Activated CD4-positive, CD25-positive, alpha-beta regulatory T cell treated with anti-CD3 and anti-CD28 coated beads, Interleukin-2, amount 50 U/mL, for 24 hours (primary cell): Measurements from ENCODE around the gene PLCB4.

Experiments
- ATAC-seq, 2 donors: fragments of 150-1000 bp; cut with Tn5 transposase; one replicate each; pipeline ENCODE4 v1.10.0; 2021; ENCODE audit warnings: mild to moderate bottlenecking in 1 of 2, moderate library complexity in 1 of 2

PLCB4 gene

DNA sequence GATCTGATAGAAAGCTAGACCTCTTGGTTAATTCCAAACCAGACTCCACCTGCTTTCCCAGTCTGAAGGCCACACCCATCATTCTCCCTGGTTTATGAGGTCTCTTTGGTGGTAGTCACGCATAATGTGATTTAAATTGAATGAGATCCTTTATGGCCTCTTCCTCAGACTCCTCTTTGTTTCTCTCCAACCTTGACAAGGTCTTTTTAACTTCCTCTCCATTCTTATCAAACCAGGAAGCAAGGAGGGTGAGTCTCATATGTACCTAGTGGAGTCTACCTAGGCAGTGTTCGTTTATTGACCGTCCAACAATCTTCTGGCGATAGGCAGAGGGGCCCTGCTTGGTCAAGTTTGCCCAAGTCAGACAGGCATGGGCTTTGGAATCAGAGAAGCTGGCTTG is 261.3 kb downstream of the PLCB4 start:
- no peak for ATAC-seq

GRCh38 chr20:9331707-9332435 is 263.0 kb downstream of the PLCB4 start:
- ATAC-seq, result no peak

DNA sequence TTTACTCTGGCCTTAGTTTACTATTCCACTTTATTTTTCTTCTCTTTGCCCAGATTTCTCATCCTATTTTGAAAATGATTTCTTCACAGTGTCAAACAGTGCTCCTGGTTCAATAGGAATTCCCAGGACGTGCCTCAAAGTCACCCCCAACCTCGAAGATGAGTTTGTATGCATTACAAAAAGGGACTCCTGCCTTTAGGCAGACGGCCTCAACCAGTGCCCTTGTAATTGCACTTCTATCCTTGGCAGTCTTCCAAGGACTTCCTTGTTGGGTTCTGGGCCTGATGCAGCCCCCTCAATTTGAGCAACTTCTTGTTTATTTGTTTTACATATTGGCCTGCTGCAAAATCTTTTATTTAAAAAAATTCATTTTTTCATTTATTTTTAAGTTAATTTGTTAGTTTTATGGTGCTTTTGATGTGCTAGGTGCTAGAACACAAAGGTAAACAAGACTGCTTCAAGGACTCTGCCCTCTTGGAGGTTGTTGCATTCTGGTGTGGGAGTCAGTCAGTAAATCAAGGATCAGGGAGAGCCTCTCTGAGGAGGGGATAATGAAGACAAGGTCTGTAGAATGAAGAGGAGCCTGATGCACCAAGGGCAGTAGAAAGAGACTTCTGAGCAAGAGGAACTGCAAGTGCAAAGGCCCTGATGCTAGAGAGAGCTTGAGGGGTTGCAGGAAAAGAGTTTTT is 264.0 kb downstream of the PLCB4 start:
- no peak for ATAC-seq

- ATAC-seq, result no peak
Observed at GRCh38 chr20:9334866-9335265, 266.0 kb downstream of the PLCB4 start.

DNA sequence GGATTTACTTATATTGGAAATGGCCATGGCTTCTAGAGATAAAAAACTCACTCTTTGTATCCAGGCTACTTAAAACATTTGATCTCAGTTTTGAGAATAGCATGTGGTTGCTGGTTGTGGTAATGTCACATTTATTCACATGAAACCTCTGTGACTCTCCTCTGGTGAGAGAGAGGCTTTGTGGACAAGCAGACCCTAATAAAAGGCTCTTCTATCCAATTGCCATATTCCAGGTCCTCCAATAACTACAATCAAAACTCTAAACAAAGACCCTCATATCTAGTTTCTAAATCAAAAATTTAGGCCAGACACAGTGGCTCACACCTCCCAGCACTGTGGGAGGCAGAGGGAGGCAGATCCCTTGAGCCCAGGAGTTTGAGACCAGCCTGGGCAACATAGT is 269.2 kb downstream of the PLCB4 start:
- ATAC-seq, result no peak

DNA sequence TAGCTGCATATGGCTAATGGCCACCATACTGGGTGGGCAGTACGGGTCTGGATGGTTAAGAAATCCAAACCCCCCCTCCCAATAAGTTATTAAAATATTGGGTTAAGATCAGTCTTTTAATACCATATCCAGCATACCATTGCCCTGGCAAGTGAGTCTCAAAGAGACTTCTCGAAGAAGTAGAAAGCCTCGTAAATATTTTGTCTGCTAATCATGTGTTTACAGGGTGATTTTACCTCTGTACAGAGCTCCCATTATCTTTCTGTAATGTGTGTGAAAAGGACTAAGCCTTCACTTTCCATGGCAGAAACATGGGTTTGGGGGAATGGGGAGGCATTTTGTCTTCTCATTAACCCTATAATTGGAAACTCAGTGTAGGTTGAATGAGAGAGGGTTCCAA is 270.8 kb downstream of the PLCB4 start:
- ATAC-seq, result no peak

- no peak for ATAC-seq
Observed at GRCh38 chr20:9342651-9343050, 273.8 kb downstream of the PLCB4 start.

- ATAC-seq, result no peak
Observed at GRCh38 chr20:9344083-9344920, 275.4 kb downstream of the PLCB4 start.

- no peak for ATAC-seq
Observed at GRCh38 chr20:9348316-9348715, 279.4 kb downstream of the PLCB4 start.

DNA sequence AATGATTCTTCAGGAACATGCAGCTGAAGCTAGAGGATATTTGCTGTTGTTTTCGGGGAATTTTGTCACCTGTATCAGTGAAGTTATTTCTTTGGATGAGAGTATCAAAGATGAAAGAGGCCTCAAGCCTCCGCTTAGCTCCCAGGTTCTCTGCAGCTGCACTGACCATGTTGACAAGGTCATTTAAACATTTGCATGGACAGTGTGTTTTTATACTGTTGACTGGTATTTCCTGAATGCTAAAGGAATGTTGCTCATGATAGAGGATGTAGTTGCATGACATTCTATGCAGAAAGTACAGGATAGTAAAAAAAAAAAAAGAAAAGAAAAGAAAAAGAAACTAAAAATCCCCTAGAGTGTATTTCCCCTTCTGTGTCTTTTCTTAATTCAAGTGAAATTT is 279.9 kb downstream of the PLCB4 start:
- no peak for ATAC-seq

- no peak for ATAC-seq
Observed at GRCh38 chr20:9349249-9349648, 280.4 kb downstream of the PLCB4 start.

DNA sequence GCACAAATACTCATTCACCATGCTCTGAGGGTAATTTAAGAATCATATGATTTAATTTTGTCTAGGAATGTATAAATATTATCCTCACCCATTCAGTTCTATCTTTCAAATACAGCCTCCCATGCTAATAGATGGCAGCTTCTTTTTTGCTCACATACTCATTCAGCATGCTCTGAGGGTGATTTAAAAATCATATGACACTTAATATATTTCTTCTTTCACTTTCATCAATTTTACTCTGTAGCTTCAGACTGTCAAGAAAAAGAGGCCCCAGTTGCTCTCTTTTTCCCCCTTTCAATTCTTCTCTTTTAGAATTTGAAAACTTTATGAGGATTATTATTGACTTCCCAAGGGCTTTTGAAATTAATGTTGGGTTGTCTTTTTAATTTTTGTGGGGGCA is 283.9 kb downstream of the PLCB4 start:
- no peak for ATAC-seq

DNA sequence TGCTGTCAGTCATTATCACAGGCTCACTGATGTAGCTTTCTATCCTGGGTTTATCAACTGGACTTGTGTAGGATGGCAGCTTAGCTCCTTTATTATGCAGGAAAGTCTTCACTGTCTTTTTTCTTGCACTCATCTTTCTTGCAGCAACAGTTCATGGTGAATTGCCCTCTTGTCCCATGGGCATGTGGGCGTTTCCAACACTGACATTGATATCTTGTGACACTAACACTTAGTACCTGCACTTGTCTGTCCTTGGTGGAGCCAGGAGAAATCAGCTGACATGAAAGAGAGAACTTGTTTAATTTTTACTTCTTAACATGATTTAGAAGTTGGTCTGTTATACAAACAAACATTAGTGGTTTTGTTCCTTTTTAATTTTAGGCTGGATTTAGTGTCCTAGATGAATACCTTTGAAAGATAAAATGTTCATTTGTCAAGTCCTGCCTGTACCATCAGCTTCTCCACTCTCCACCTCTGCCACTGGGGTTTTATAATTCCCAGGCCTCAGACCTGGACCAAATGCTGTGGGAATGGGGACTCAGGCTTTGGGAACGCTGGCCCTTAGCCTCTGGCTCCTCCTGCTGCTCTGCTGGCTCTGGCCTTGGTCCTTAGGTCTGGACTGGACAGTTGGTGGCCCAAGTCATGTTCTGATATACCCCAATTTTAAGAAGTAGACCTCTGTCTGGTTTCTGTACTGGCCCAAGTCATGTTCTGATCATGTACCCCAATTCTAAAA is 284.5 kb downstream of the PLCB4 start:
- ATAC-seq, result no peak

- no peak for ATAC-seq
Observed at GRCh38 chr20:9353916-9354276, 285.0 kb downstream of the PLCB4 start.

DNA sequence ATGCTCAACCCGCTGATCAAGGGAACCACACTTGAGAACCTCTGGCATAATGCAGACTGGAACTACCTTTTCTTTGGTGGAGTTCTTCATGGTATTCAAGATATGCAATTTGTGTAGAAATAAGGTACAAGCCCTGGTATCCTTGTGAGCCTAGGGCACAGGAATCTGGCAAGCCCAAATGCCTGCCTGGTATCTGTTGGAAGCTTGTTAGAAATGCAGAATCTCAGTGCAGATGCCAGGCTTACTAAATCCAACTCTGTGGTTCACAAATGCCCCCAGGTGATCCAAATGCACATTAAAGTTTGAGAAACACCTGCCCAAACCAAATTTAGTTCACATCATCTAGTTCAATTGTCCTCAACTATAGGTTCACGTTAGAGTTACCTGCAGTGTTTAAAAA is 285.7 kb downstream of the PLCB4 start:
- no peak for ATAC-seq

DNA sequence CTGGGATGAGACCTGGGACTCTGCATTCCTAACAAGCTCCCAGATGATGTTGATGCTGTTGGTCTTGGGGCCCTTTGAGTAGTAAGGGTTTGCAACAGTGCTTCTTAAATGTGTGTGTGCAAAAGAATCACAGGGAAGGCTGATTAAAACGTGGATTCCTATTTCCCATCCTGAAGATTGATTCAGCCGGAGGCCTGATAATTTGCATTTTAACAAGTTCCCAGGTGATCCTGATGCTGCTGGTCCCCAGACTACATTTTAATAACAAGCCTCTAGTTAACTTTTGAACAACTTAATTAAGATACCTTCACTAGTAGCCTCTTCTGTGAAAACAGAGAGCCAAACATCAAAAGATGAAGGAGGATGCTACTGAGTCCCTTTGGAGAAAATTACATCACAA is 289.1 kb downstream of the PLCB4 start:
- ATAC-seq, result no peak

- no peak for ATAC-seq
Observed at GRCh38 chr20:9359561-9360308, 290.8 kb downstream of the PLCB4 start.

DNA sequence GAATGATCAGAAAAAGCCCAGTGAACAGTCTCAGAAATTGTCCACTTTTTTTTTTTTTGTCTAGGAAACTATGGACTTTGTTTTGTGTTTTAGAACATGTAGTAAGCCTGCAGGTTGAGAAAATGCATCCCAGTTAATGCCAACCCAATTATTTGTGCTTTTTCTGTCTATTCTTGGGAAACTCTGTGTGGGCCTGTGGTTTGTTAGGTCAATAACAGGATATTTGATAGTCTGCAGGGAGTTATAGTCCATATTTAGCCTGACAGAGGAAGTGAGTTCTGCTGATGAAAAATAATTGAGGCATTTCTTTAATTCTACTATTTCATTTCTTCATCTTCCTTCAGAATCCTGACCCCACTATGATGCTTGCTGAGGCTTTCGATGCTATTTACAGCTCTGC is 291.5 kb downstream of the PLCB4 start:
- ATAC-seq, result no peak

DNA sequence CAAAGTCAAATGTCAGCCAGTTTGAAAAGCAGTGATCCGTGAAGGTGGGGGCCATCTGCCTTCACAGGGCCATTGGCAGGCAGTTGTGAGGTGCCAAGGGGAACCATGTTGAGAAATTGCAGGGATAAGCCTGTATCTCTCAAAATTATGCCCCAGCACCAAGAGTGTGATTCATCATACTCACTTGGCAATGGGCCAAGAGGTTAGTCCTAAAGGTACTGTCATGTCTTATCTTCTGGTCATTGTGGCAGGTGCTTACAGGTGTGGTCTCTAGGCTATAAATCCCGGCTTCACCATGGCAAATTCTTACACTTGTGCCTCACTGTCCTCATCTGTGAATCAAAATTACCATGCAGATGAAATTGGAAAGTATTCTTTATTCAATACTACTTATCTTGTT is 294.8 kb downstream of the PLCB4 start:
- ATAC-seq, result no peak

DNA sequence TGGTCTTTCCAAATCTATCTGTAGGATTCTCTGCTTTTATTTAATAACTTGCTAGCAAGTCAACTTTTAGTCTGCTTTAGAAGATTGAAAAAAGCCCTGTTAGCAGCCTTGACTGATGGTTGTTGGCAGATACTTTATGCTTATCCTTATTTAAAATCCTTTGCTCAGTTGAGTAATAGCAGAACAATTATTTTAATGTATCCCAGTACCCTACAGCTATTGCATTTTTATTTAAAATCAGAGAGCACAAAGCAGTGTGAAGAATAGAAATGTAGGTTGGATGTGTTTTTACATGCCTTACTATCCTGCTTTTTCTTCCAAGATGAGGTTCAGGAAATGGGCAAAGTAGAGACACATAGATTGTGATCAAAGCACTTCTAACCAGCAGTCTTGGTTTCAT is 298.4 kb downstream of the PLCB4 start:
- no peak for ATAC-seq

DNA sequence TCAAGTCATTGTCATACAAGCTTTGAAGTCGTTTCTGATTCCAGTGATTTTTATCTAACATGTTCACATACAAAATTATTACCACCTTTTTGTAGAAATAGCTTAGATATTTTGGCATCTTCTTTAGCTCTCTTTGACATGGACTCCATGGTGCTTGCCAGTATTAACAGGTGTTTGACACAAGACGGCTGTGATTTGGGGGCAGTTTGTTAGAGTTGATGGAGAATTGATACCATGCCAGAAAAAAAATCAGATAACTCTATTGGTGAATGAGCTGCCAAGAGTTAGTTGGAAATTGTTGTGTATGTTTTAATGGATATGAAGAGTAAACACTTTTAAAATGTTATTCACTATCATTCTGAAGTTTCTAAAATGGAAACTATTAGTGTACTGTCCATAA is 298.9 kb downstream of the PLCB4 start:
- no peak for ATAC-seq

DNA sequence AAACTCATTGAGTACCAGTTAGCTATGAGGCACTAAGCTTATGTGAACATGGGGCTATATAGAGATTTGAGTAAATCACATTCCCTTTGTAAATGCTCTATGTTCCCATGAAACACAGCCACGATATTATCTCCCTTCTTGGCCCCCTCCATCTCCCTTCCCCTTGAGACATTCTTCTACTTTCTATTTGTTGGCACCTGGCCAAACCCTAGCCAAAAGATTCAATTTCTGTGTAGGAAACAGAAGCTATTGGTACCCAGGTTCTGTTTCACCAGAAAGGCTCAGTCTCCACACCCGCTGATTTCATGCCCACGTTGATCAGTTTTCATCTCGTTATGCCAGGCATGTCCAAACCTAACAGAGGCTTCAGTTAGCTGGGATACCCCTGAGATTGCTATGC is 300.0 kb downstream of the PLCB4 start:
- no peak for ATAC-seq
